Central memory CD4-positive, alpha-beta T cell (primary cell): Measurements from ENCODE around the gene FBXW9.
"Not testable (repeated sequence)": the region's sequence is repeated elsewhere in the genome, so short reads cannot be mapped to it uniquely, and the experiment has no call there.

Source experiments
- DNase-seq: peaks from one replicate; pipeline ENCODE4 v3.0.0; 2022
- total RNA-seq, 3 experiments: gene quantifications; one replicate each; lab custom pipeline; 2026; lab: John Stamatoyannopoulos, UW

Gene FBXW9
- total RNA-seq: 2.3 to 6.9 (median 4.4) reads per million in 3 experiments

GRCh38 chr19:12696366-12697335 lies at the start of gene FBXW9:
FBXW9 (minus strand) TSS chr19:12696631; CDS start chr19:12696581, 50 bp downstream.
- DNase-seq: peak; percentile 90

- no peak for DNase-seq
Observed at GRCh38 chr19:12745166-12745897, 48.9 kb upstream of the FBXW9 start.

GRCh38 chr19:12737835-12738351 lies 41.5 kb upstream of the FBXW9 start:
- no peak for DNase-seq

- DNase-seq: peak; percentile 88
Observed at GRCh38 chr19:12736995-12737834, 40.8 kb upstream of the FBXW9 start, which contains the start of gene GET3. GET3 (plus strand) TSS chr19:12737497; CDS start chr19:12737506, 9 bp downstream.

GRCh38 chr19:12733369-12734214 lies 37.2 kb upstream of the FBXW9 start:
- DNase-seq: peak; percentile 37

GRCh38 chr19:12731337-12731736 lies 34.9 kb upstream of the FBXW9 start:
- no peak for DNase-seq

- DNase-seq: no peak
Observed at GRCh38 chr19:12730064-12730463, 33.6 kb upstream of the FBXW9 start.

GRCh38 chr19:12727745-12728433 lies 31.5 kb upstream of the FBXW9 start:
- DNase-seq: no peak

- DNase-seq: no peak
Observed at GRCh38 chr19:12726988-12727316, 30.5 kb upstream of the FBXW9 start.

GRCh38 chr19:12725612-12726011 lies 29.2 kb upstream of the FBXW9 start:
- DNase-seq: not testable (repeated sequence)

GRCh38 chr19:12723641-12724426 lies 27.4 kb upstream of the FBXW9 start, which contains the start of gene TNPO2:
TNPO2 (minus strand) TSS chr19:12723932; CDS start chr19:12720977, 2,955 bp downstream.
- DNase-seq: peak; percentile 56

GRCh38 chr19:12723381-12723640 lies 26.9 kb upstream of the FBXW9 start:
- DNase-seq: no peak

- peak; percentile 93 for DNase-seq
Observed at GRCh38 chr19:12722566-12723380, 26.3 kb upstream of the FBXW9 start.

- DNase-seq: peak; percentile 3
Observed at GRCh38 chr19:12721656-12722565, 25.5 kb upstream of the FBXW9 start.

- DNase-seq: no peak
Observed at GRCh38 chr19:12720851-12721655, 24.6 kb upstream of the FBXW9 start.

GRCh38 chr19:12720296-12720695 lies 23.9 kb upstream of the FBXW9 start:
- no peak for DNase-seq

GRCh38 chr19:12715929-12716328 lies 19.5 kb upstream of the FBXW9 start:
- no peak for DNase-seq
